Erythroblast (primary cell): ENCODE results near the gene PCDHGA2.
A peak's percentile ranks its signal among the peaks of the same experiment; 100 is the strongest.
"Not testable (repeated sequence)": the region's sequence is repeated elsewhere in the genome, so short reads cannot be mapped to it uniquely, and the experiment has no call there.

Experiments used
- DNase-seq, 2 experiments: peaks; one replicate each; lab custom pipeline; 2025; lab: John Stamatoyannopoulos, UW
- GATA1 ChIP-seq: IDR thresholded peaks from 2 replicates; pipeline ENCODE4 v1.6.1; 2011; ENCODE audit warnings: low read depth, mild to moderate bottlenecking, control low read depth, low read length, moderate library complexity
- POLR2A ChIP-seq: IDR thresholded peaks from 2 replicates; pipeline ENCODE4 v1.6.1; 2011; ENCODE audit warnings: mild to moderate bottlenecking, low read length

Gene PCDHGA2

DNA sequence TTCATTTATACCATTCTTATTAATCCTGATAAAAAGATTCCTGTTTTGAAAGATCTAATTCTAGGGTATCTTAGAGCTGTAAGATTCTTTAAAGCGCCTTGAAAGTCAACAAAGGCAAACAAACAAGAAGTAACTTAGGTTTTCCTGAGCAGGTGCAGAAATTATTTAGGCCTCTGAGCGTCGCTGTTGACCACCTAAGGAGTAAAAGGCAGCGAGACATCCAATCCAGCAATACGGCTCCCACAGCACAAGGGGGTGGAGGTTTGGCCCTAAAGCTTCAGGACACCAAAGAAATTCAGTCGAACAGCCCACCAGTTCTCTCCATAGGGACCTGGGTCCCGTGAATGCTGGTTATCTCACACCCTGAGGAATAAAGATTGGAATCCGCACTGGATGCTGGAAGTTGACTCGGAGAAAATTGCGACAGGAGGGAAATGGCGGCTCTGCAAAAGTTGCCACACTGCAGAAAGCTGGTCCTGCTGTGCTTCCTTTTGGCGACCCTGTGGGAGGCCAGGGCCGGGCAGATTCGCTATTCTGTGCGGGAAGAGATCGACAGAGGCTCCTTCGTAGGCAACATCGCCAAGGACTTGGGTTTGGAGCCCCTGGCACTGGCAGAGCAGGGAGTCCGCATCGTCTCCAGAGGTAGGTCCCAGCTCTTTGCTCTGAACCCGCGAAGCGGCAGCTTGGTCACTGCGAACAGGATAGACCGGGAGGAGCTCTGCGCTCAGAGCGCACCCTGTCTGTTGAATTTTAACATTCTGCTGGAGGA, at the start of gene PCDHGA2:
Gene PCDHGA2 (plus strand): TSS at position 223 of the 769 bp plus-strand sequence.
- TF ChIP-seq GATA1 (no peak), POLR2A (no peak)
- peak; percentile 8 to 25 for DNase-seq

DNA sequence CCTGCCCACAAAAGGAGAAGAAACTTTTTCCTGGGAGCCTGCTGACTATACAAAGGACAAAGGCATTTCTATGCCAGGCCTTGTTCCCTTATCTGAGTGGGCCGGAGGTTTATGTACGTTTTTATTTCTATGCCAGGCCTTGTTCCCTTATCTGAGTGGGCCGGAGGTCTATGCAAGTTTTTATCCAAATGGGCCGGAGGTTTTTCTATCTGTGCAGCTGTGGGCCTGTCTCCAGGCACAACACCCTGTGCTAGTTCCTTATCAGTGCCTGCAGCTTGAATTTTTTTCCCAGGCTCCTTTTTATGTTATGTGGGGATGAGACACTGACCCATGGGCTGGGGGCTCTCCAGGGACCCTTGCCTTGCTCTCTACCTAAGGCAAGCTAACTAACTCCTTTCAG, 40.2 kb upstream of the PCDHGA2 start:
- DNase-seq = peak in 1 of 2 experiments; percentile 8
- TF ChIP-seq POLR2A (no peak), GATA1 (no peak)

DNA sequence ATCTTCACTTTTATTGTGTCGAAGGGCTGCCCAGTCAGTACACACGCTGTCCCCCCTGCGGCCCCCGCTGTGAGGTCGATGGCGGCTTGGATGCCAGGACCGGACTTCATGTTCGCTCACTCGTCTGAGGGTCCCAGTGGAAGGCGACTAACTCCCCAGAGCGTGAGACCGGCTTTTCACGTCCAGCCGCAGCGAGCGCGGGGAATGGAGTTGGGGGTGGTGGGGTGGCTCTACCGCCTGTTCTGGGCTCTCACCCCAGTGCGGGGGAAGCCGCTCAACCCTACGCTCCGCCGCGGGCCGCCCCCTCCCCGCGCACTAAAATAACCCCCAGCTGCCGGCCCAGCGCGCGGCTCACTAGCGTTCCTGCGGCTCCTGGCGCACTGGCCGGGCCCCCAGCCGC, 34.8 kb upstream of the PCDHGA2 start, which contains the start of gene SLC25A2:
Gene SLC25A2 (minus strand): TSS at position 294 of the 400 bp plus-strand sequence. CDS start 184 bp downstream, at position 110.
- no peak for DNase-seq
- TF ChIP-seq POLR2A (no peak), GATA1 (no peak)

DNA sequence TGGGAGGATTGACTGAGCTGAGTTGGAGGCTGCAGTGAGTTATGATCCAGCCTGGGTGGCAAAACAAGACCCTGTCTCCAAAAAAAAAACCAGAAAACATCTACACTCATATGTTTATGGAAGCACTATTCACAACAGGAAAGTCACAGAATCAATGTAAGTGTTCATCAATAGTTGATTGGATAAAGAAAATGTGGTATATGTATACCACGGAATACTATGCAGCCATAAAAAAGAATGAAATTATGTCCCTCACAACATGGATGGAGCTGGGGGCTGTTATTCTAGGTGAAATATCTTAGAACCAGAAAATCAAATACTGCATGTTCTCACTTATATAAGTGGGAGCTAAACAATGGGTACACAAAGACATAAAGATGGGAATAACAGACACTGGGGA, 31.9 kb upstream of the PCDHGA2 start:
- DNase-seq = no peak
- no peak for TF ChIP-seq GATA1

DNA sequence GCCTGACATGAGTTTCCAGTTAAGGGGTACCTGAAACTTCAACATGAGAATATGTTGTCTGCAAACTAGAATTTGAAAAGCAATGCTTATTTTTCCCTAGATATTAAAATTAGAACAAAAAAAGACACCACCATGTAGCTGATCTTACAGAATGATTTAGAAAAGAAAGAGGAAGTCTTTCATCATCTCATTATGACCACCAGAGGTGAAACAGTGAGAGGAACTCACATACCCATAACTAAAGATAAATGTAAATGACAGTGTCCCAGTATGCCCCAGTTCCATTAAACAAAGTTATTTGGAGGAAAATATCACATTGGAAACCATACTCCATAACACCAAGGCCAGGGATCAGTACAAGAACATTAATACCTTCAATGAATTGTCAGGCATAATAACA, 24.8 kb upstream of the PCDHGA2 start:
- TF ChIP-seq POLR2A (no peak), GATA1 (no peak)
- no peak for DNase-seq

DNA sequence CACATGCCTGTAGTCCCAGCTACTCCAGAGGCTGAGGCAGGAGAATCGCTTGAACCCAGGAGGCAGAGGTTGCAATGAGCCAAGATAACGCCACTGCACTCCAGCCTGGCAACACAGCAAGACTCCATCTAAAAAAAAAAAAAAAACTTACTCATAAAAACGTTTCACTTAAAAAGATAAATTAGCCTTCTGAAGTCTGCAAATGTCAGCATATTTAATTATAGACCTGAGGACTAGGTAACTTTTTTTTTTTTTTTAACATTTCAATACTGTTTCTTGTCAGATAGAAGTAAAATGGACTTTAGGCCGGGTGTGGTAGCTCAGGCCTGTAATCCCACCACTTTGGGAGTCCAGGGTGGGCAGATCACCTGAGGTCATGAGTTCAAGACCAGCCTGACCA, 21.6 kb upstream of the PCDHGA2 start:
- not testable (repeated sequence) for DNase-seq

DNA sequence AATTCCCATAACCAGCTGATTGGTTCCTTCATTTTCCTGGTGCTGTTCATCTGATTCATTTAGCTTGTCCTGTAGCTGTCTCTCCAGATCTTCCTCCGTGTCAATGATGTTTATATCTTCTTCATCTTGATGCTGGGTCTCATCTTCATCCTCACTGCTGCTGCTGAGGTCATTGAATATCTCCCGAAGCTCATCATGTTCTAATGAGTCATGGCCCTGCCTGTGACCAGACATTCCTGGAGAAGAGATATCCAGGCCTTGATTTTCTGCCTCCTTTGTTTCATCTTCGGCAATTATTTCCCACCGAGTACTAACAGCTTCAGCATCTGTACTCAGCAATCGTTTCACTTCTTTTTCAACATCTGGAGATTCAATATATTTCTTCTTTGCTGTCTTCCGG, 19.4 kb upstream of the PCDHGA2 start:
- DNase-seq = no peak
- TF ChIP-seq GATA1 (no peak), POLR2A (no peak)

DNA sequence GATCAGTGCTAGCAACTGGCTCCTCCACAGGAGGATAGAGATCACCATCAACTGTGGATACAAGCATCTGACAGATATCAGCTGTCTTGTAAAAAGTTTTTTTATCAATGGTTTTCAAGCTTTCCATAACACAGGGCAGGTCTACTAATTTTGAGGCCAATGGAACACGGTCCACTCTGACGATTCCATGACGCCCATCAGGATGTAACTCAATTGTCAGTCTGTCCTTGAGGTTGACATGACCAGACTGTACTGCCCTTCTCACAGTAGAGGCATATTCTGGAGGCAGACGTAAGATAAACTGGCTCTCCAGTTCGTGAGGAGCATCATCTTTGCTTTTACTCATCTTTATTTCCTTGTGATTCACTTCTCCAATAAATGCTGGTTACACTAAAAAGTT, 18.9 kb upstream of the PCDHGA2 start:
- TF ChIP-seq POLR2A (no peak), GATA1 (no peak)
- no peak for DNase-seq

DNA sequence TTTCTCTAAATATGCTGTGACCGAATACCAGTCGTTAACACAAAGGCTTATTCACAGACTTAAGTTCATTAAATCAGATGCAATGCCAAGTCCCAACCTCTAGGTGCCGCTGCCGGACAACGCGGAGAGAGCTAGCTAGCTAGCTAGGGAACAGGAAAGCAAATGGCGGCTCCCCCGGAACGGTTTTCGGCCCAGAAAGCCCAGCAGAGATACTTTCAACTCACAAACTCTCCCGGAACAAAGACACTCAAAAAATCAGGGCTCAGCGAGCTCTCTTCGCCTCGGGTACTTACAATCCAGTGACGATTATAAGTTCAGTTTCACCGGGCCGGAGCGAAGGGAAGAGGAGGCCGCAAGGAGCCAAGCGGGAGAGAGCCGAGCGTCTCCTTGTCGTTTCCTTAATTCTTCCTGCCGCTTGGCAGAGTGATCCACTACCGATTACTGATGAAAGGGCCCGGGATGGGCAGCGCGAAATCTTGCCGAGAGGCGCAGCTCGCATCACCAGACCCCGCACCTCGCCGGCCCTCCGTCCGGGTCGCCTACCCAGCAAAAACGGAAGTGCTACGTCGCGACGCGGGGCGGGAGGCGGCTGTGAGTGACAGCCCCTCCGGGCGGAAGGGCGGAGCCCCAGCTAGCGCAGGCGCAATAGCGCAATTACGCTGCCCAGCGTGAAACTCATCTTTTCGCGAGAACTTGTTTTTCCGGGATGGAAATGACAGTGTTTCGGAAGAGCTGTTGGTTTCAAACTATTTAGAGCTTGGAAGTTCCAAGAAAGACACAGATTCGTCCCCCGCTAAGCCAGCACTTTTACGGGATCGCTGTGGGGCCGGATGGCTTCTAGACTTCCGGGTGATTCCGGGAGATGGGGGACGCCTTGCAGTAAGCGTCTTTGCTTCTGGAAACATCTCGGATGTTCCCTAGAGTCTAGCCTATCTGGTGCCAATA, 18.1 kb upstream of the PCDHGA2 start, which contains the start of gene TAF7:
Gene TAF7 (minus strand): TSS at position 560 of the 945 bp plus-strand sequence. CDS start 740 bp downstream, outside the sequence.
- peak; percentile 90 to 92 for DNase-seq
- TF ChIP-seq GATA1 = no peak
- peak; percentile 92 for TF ChIP-seq POLR2A

DNA sequence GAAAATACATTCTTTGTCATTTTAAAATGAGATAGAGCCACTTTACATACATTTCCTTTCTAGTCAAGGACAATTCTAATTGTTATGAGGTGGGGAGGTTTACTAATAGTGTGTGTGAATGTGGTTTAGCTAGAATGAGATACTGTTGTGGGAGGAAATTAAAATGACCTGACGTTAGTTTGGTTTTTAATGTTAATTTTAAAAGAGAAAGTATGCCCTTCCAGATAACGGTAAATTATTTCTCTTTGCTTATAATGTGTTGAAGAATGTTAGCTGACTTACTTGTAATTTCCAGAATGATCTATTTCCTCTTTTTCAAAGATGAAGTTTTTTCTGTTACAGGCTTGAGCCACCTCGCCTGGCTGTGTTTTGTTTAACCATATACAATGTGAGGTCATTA, 16.3 kb upstream of the PCDHGA2 start:
- no peak for DNase-seq
- TF ChIP-seq GATA1 = no peak
- TF ChIP-seq POLR2A = no peak

DNA sequence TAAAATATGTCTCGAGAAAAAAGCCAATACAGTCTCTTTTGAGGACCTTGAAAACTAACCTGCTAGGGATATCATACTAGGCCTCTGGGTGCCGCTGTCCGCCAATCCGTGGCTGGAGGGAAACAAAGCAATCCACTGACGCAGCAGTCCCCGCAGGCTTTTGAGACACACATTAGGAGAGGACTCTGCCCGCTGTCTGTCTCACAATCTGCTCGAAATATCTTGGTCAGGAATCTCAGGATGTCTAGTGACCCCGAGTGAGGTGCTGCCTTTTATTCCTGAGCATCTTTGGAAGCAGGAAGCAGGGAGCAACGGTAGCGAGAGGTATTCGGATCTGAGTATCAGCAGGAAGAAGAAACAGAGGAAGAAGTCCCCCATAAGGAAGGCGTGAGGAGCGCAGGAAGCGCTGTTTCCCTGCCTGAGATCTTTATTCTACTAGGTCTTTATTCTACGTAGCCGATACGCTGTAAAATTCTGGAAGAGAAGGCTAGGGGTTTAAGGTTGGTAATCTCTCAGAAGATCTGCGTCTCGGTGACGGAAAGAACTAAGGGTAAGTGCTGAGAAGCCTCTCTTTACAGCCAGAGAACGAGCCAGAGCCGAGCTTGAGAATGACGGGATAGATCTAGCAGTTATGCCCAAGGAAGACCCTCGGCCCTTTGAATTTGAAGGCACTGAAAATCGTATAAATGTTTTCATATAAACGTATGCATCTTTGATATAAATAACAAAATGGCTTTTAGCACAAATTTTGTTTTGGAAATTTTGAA, 12.3 kb upstream of the PCDHGA2 start:
- no peak for TF ChIP-seq POLR2A
- TF ChIP-seq GATA1 = no peak
- peak; percentile 5 to 9 for DNase-seq

DNA sequence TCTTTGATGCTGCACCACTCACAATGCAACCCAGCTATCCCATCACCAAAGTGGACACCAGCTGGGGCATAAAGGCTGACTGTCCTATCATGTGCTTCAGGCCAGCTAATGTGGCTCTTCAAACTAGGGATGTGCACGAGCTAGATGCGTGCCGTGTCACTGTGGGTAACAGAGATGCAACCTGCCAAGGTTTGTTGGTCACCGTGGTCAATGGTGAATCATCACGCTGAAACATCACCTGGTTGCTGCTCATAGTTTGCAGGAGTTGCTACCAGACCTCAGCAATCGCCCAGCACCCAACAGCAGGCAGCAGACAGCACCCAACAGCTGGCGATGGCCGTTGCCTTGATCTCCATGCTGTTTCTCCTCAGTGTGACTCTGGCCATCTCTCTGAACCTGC, 10.3 kb upstream of the PCDHGA2 start:
- no peak for DNase-seq
- TF ChIP-seq POLR2A (no peak), GATA1 (no peak)

DNA sequence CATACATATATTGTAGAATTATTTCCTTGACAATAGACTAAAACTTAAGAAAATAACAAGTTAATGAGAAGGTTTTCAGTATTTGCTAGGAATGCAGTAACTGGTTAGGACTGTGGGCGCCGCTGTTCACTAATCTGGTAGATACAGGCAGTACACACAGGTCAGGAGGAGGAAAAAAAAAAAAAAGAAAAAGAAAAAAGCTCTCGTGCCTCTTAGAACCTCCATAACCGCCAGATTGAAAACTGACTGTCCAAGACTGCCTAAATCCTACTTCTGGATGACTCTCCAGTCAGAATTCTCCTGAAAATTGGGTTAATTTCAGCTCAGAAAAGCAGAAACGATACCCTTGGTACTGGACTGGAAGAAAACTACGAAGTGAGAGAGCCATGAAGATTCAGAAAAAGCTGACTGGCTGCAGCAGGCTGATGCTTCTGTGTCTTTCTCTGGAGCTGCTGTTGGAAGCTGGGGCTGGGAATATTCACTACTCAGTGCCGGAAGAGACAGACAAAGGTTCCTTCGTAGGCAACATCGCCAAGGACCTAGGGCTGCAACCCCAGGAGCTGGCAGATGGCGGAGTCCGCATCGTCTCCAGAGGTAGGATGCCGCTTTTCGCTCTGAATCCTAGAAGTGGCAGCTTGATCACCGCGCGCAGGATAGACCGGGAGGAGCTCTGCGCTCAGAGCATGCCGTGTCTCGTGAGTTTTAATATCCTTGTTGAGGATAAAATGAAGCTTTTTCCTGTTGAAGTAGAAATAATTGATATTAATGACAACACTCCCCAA, 8.1 kb upstream of the PCDHGA2 start, which contains the start of gene PCDHGA1:
Gene PCDHGA1 (plus strand): TSS at position 216 of the 782 bp plus-strand sequence.
- DNase-seq = no peak
- TF ChIP-seq POLR2A = no peak

DNA sequence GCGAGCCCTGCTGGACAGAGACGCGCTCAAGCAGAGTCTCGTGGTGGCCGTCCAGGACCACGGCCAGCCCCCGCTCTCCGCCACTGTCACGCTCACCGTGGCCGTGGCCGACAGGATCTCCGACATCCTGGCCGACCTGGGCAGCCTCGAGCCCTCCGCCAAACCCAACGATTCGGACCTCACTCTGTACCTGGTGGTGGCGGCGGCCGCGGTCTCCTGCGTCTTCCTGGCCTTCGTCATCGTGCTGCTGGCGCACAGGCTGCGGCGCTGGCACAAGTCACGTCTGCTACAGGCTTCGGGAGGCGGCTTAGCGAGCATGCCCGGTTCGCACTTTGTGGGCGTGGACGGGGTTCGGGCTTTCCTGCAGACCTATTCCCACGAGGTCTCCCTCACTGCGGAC, 6.0 kb upstream of the PCDHGA2 start:
- not testable (repeated sequence) for DNase-seq

DNA sequence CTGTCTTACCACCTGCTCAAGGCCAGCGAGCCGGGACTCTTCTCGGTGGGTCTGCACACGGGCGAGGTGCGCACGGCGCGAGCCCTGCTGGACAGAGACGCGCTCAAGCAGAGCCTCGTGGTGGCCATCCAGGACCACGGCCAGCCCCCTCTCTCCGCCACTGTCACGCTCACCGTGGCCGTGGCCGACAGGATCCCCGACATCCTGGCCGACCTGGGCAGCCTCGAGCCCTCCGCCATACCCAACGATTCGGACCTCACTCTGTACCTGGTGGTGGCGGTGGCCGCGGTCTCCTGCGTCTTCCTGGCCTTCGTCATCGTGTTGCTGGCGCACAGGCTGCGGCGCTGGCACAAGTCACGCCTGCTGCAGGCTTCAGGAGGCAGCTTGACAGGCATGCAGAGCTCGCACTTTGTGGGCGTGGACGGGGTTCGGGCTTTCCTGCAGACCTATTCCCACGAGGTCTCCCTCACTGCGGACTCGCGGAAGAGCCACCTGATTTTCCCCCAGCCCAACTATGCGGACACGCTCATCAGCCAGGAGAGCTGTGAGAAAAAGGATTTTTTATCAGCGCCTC, 2.3 kb downstream of the PCDHGA2 start:
- not testable (repeated sequence) for DNase-seq
